HEK293T (cell line): ENCODE measurements around the gene HPCAL1.

ENCODE experiments used
- BHLHE40 ChIP-seq: fragments of 450-650 bp; IDR thresholded peaks from 2 replicates; pipeline ENCODE4 v1.6.1; 2016; ENCODE audit warnings: mild to moderate bottlenecking, moderate library complexity, borderline replicate concordance
- NFRKB ChIP-seq: fragments of 450-650 bp; IDR thresholded peaks from 2 replicates; pipeline ENCODE4 v1.6.1; 2016; ENCODE audit warnings: mild to moderate bottlenecking, moderate library complexity
- SP1 ChIP-seq: fragments of 450-650 bp; IDR thresholded peaks from 2 replicates; pipeline ENCODE4 v1.6.1; 2017

GRCh38 chr2:10374362-10374943 is 71.7 kb downstream of the HPCAL1 start:
- TF ChIP-seq BHLHE40 (no peak), NFRKB (no peak), SP1 (no peak)
